A673 (cell line): ENCODE results near the gene DPYD. TPM values are rescaled to one million over a fixed set of nuclear protein-coding genes. Genes with fewer than 3 reads are reported as not detected.

Experiments used
- BruUV-seq: library from RNA; stranded (reverse); fragments of 400-500 nt; replicated peaks from 2 replicates; lab custom pipeline; 2021; lab: Mats Ljungman, UMichigan
- CTCF ChIA-PET: fragments of 300-600 bp; sonication (Branson Sonifier 250); formaldehyde crosslinking; loops from one replicate; lab custom pipeline; 2022; ENCODE audit warnings: antibody characterized with exemption; lab: Charles Lee
- POLR2A ChIA-PET: fragments of 300-600 bp; sonication (Branson Sonifier 250); formaldehyde crosslinking; loops from one replicate; lab custom pipeline; 2022; ENCODE audit warnings: antibody characterized with exemption; ENCODE audit not compliant: low non-redundant PET; lab: Charles Lee
- DNase-seq: peaks from one replicate; pipeline ENCODE4 v3.0.0-alpha.2; 2015; ENCODE audit warnings: low spot score
- H3K27ac ChIP-seq: fragments of 200-600 bp; sonication (generic); 2 replicates; pipeline ENCODE4 v1.5.1; 2016; ENCODE audit warnings: mixed run types, low read depth, mild to moderate bottlenecking, mixed read lengths, antibody characterized with exemption, low read length; ENCODE audit not compliant: poor library complexity, severe bottlenecking
- H3K27me3 ChIP-seq: fragments of 200-600 bp; sonication (generic); replicated peaks from 2 replicates; pipeline ENCODE4 v1.6.1; 2017; ENCODE audit warnings: mixed run types, low read depth, mild to moderate bottlenecking, mixed read lengths, antibody characterized with exemption, low read length; ENCODE audit not compliant: insufficient read depth, poor library complexity
- H3K36me3 ChIP-seq: fragments of 200-600 bp; sonication (generic); 2 replicates; pipeline ENCODE4 v1.6.1; 2016; ENCODE audit warnings: mixed run types, mild to moderate bottlenecking, mixed read lengths, antibody characterized with exemption, low read length; ENCODE audit not compliant: insufficient read depth, poor library complexity, severe bottlenecking
- H3K4me1 ChIP-seq: fragments of 200-600 bp; sonication (generic); 2 replicates; pipeline ENCODE4 v1.6.1; 2017; ENCODE audit warnings: mixed run types, mild to moderate bottlenecking, mixed read lengths, antibody characterized with exemption, low read length; ENCODE audit not compliant: insufficient read depth, poor library complexity, severe bottlenecking
- H3K4me3 ChIP-seq: fragments of 200-600 bp; sonication (generic); 2 replicates; pipeline ENCODE4 v1.5.1; 2016; ENCODE audit warnings: low read depth, mixed run types, mild to moderate bottlenecking, mixed read lengths, low read length; ENCODE audit not compliant: poor library complexity, severe bottlenecking
- H3K9me3 ChIP-seq: fragments of 200-600 bp; sonication (generic); 2 replicates; pipeline ENCODE4 v1.6.1; 2016; ENCODE audit warnings: mixed run types, low read depth, mild to moderate bottlenecking, mixed read lengths, antibody characterized with exemption, low read length; ENCODE audit not compliant: poor library complexity, severe bottlenecking
- EZH2 ChIP-seq: fragments of 200-600 bp; sonication (generic); IDR thresholded peaks from 2 replicates; pipeline ENCODE4 v1.6.1; 2017; ENCODE audit warnings: borderline replicate concordance, low read depth, mild to moderate bottlenecking, mixed read lengths, antibody characterized with exemption, low read length; ENCODE audit not compliant: poor library complexity, severe bottlenecking
- intact Hi-C: fragments of 100-400 bp; cut with micrococcal nuclease; formaldehyde crosslinking; loops from one replicate; pipeline ENCODE4 v1.10.0; 2022; ENCODE audit not compliant: unreplicated experiment
- total RNA-seq: library from RNA; stranded (reverse); gene quantifications from 2 replicates; pipeline ENCODE4 v1.2.3, GENCODE V29; 2021
- TF ChIP-seq, protein P1 (sequence below): fragments of 300-800, 200-600 bp; sonication (generic); conservative IDR thresholded peaks from 2 replicates; pipeline ENCODE4 v1.5.1; 2017; ENCODE audit warnings: low read depth, mild to moderate bottlenecking, antibody characterized with exemption, low read length, moderate library complexity, mixed read lengths

DPYD gene
- total RNA-seq, 1 experiment from 2014 or later = 13.4 TPM

DNA sequence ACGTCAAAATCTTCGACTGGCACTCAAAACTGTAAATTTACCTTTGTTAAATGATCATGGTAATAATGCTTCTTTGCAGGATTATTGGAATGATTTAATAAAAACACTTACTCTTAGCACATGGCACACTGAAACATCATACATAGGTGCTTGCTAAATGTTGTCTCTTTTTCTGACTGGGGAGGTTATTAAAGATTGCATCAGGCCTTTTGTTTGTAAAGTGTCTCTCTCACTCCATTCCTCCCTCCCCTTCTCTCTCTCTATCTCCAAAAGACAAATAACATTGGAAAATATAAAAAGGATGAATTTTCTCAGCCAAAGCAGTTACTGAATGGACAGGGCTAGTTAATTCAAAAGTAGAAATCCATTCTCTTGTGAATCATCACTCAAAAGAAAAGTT, 404.2 kb downstream of the DPYD start:
- TF ChIP-seq EZH2 = no peak
- TF ChIP-seq, protein P1, sequence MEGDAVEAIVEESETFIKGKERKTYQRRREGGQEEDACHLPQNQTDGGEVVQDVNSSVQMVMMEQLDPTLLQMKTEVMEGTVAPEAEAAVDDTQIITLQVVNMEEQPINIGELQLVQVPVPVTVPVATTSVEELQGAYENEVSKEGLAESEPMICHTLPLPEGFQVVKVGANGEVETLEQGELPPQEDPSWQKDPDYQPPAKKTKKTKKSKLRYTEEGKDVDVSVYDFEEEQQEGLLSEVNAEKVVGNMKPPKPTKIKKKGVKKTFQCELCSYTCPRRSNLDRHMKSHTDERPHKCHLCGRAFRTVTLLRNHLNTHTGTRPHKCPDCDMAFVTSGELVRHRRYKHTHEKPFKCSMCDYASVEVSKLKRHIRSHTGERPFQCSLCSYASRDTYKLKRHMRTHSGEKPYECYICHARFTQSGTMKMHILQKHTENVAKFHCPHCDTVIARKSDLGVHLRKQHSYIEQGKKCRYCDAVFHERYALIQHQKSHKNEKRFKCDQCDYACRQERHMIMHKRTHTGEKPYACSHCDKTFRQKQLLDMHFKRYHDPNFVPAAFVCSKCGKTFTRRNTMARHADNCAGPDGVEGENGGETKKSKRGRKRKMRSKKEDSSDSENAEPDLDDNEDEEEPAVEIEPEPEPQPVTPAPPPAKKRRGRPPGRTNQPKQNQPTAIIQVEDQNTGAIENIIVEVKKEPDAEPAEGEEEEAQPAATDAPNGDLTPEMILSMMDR = no peak
- intact Hi-C loops = no loop called here
- CTCF ChIA-PET = no interaction called here
- no peaks in the 10 kb centered on the region for H3K9me3 ChIP-seq
- H3K27me3 ChIP-seq = no peaks in the 10 kb centered on the region
- H3K4me3 ChIP-seq = no peak overlapping the region
- POLR2A ChIA-PET = no interaction called here
- H3K36me3 ChIP-seq = no peaks in the 10 kb centered on the region
- H3K4me1 ChIP-seq = no peaks in the 10 kb centered on the region
- H3K27ac ChIP-seq = no peak overlapping the region
- no TSS peak for BruUV-seq
- DNase-seq = no peak

DNA sequence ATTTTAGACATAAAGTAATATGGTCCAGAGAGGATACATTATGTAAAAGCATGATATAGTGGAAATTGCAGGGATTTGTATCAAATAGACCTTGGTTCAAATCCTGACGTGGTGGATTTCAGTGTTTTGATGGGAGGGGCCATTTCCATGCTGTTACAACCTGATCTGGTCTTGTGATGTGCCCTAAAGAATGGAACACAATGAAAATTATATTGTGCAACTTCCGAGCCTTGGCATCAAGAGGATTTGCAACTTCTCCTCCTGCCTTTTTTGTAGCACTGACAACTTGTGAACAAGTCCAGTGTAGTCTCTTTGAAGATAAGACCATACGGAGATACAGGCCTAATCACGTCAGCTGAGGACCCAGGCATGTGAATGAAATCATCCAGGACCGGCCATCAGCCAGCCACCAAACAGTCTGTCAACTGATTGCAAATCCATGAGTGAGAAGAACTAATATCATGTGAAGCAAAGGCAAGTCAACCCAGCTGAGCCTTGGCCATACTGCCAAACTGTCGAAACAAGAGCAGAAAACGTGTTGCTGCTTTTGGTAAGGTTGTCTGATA, 412.1 kb downstream of the DPYD start:
- POLR2A ChIA-PET = no interaction called here
- TF ChIP-seq, protein P1 = no peak
- no peak for TF ChIP-seq EZH2
- Histone ChIP-seq H3K4me3 (no peak overlapping the region), H3K4me1 (no peaks in the 10 kb centered on the region), H3K27me3 (no peaks in the 10 kb centered on the region), H3K9me3 (no peaks in the 10 kb centered on the region), H3K36me3 (no peaks in the 10 kb centered on the region), H3K27ac (no peak overlapping the region)
- intact Hi-C loops = no loop called here
- BruUV-seq = no TSS peak
- CTCF ChIA-PET = no interaction called here
- DNase-seq = no peak

DNA sequence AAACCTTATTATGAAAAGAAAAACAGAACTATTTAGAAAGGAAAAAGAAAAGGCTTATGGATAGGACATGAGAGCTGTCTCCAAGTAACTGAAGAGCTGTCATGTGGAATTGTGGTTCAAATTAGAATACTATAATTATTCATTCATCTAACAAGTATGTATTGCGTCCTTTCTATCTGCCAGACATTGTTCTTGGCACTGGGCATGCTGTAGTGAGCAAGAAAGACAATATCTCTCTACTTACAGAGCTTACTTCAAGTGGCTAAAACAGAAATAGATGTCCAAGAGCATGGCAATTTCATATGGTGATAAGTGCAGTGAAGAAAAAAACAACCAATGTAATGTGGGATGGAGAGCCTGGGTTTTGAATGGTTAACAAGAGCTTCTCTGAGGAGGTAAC, 413.0 kb downstream of the DPYD start:
- Histone ChIP-seq H3K9me3 (no peaks in the 10 kb centered on the region), H3K36me3 (no peaks in the 10 kb centered on the region), H3K4me1 (no peaks in the 10 kb centered on the region), H3K27me3 (no peaks in the 10 kb centered on the region), H3K4me3 (no peak overlapping the region), H3K27ac (no peak overlapping the region)
- ChIA-PET CTCF (no interaction called here), POLR2A (no interaction called here)
- intact Hi-C loops = no loop called here
- DNase-seq = no peak
- BruUV-seq = no TSS peak
- no peak for TF ChIP-seq EZH2
- TF ChIP-seq, protein P1 = no peak
